Left lung (tissue), 10 donors: ENCODE data around the gene GHRL. TPM values are rescaled to one million over a fixed set of nuclear protein-coding genes. Genes with fewer than 3 reads are reported as not detected.

Experiments used
- ATAC-seq: fragments of 200-7000 bp; cut with Tn5 transposase; one replicate; pipeline ENCODE4 v1.9.1; 2020; ENCODE audit warnings: moderate library complexity
- DNase-seq, 4 donors: peaks; one replicate each; pipeline ENCODE4 v3.0.0-alpha.2; 2013 to 2020
- H3K27ac ChIP-seq, 2 donors: fragments of 200-600 bp; sonication (generic) in 1 of 2; one replicate each; pipeline versions ENCODE4 v1.5.0 to v1.8.0; 2020 to 2021
- H3K27me3 ChIP-seq, 2 donors: fragments of 200-600 bp; sonication (generic) in 1 of 2; one replicate each; pipeline versions ENCODE4 v1.5.0 to v1.8.0; 2020 to 2021
- H3K36me3 ChIP-seq, 2 donors: fragments of 200-600 bp; sonication (generic) in 1 of 2; one replicate each; pipeline versions ENCODE4 v1.5.0 to v1.8.0; 2020 to 2021
- H3K4me1 ChIP-seq, 2 donors: fragments of 200-600 bp; one replicate each; pipeline ENCODE4 v1.8.0; 2021
- H3K4me3 ChIP-seq, 2 donors: fragments of 200-600 bp; sonication (generic) in 1 of 2; one replicate each; pipeline versions ENCODE4 v1.5.0 to v1.8.0; 2020 to 2021; ENCODE audit warnings: mild to moderate bottlenecking in 1 of 2
- H3K9me3 ChIP-seq, 2 donors: fragments of 200-600 bp; sonication (generic) in 1 of 2; one replicate each; pipeline versions ENCODE4 v1.5.0 to v1.8.0; 2020 to 2021
- CTCF ChIP-seq, 2 donors: fragments of 200-600 bp; sonication (generic) in 1 of 2; IDR thresholded peaks; one replicate each; pipeline versions ENCODE4 v1.5.0 to v1.8.0; 2021; ENCODE audit warnings: antibody characterized with exemption in 2 of 2
- intact Hi-C, 2 donors: fragments of 100-400 bp; cut with DNase I; formaldehyde crosslinking; loops; one replicate each; pipeline versions ENCODE4 v1.11.2 to v1.14.2; 2022
- polyA plus RNA-seq, 6 donors: library from polyadenylated mRNA; unstranded; fragments of 120-200 nt; gene quantifications; one replicate each; pipeline ENCODE4 v1.2.1, GENCODE V29; 2013; ENCODE audit not compliant: insufficient read length in 6 of 6
- total RNA-seq, 2 donors: library from RNA; stranded (reverse); fragmentation: NEBNext Ultra II Directional; extraction: Animal tissue kit (Norgen Biotek cat#: 25700); gene quantifications; one replicate each; pipeline ENCODE4 v1.2.1, GENCODE V29; 2021
- donor health status: DM: no; HTN: yes; CAD: no.
- donor health status: DM: no; HTN: no; CAD: no.

The GHRL gene
- total and polyA plus RNA-seq, 8 donors: 0.17 to 195 (median 114) TPM

GRCh38 chr3:10334042-10334441, 41.3 kb upstream of the GHRL start:
- H3K9me3 ChIP-seq: no peaks in the 10 kb centered on the region
- ATAC-seq: no peak
- H3K36me3 ChIP-seq: no peaks in the 10 kb centered on the region
- no peak for TF ChIP-seq CTCF (IDR thresholded peaks at IDR 0.05)
- peaks cover 0 to 22% of the 10 kb centered on the region in 2 donors for H3K27me3 ChIP-seq
- H3K4me3 ChIP-seq: no peak overlapping the region
- no peaks in the 10 kb centered on the region for H3K4me1 ChIP-seq
- intact Hi-C loops: no loop called here
- no peak overlapping the region for H3K27ac ChIP-seq
- DNase-seq: no peak

GRCh38 chr3:10333349-10333650, 40.6 kb upstream of the GHRL start:
- ATAC-seq (no peak), DNase-seq (no peak)
- Histone ChIP-seq H3K27me3 (peaks cover 2 to 30% of the 10 kb centered on the region in 2 donors), H3K27ac (no peak overlapping the region), H3K4me3 (no peak overlapping the region), H3K4me1 (no peaks in the 10 kb centered on the region), H3K9me3 (no peaks in the 10 kb centered on the region), H3K36me3 (no peaks in the 10 kb centered on the region)
- TF ChIP-seq CTCF (IDR thresholded peaks at IDR 0.05): no peak
- intact Hi-C loops: no loop called here

- intact Hi-C loops: no loop called here
- DNase-seq: no peak
- ATAC-seq: no peak
Observed at GRCh38 chr3:10332481-10333348, 40.0 kb upstream of the GHRL start.

GRCh38 chr3:10331320-10331719, 38.6 kb upstream of the GHRL start:
- no peak overlapping the region for H3K27ac ChIP-seq
- no peaks in the 10 kb centered on the region for H3K9me3 ChIP-seq
- ATAC-seq (no peak), DNase-seq (no peak)
- intact Hi-C loops: no loop called here
- H3K36me3 ChIP-seq: no peaks in the 10 kb centered on the region
- no peaks in the 10 kb centered on the region for H3K4me1 ChIP-seq
- peaks cover 13 to 50% of the 10 kb centered on the region in 2 donors for H3K27me3 ChIP-seq
- no peak for TF ChIP-seq CTCF (IDR thresholded peaks at IDR 0.05)
- H3K4me3 ChIP-seq: no peak overlapping the region

More at GRCh38 chr3:10332481-10333348, 40.0 kb upstream of the GHRL start:
- Histone ChIP-seq H3K27ac (no peak overlapping the region), H3K27me3 (peaks cover 7 to 36% of the 10 kb centered on the region in 2 donors), H3K4me3 (no peak overlapping the region), H3K4me1 (no peaks in the 10 kb centered on the region), H3K36me3 (no peaks in the 10 kb centered on the region), H3K9me3 (no peaks in the 10 kb centered on the region)
- no peak for TF ChIP-seq CTCF (IDR thresholded peaks at IDR 0.05)

GRCh38 chr3:10330319-10330718, 37.6 kb upstream of the GHRL start:
- no peak overlapping the region for H3K4me3 ChIP-seq
- intact Hi-C loops: no loop called here
- H3K4me1 ChIP-seq: no peaks in the 10 kb centered on the region
- ATAC-seq (no peak), DNase-seq (no peak)
- no peaks in the 10 kb centered on the region for H3K36me3 ChIP-seq
- H3K27ac ChIP-seq: no peak overlapping the region
- H3K9me3 ChIP-seq: no peaks in the 10 kb centered on the region
- peaks cover 13 to 52% of the 10 kb centered on the region in 2 donors for H3K27me3 ChIP-seq
- no peak for TF ChIP-seq CTCF (IDR thresholded peaks at IDR 0.05)
